H1 (cell line): ENCODE data around the gene RASSF5. TPM values are rescaled to one million over a fixed set of nuclear protein-coding genes. Genes with fewer than 3 reads are reported as not detected.

ENCODE experiments used
- CTCF ChIA-PET: fragments of 300-600 bp; sonication (Branson Sonifier 250); formaldehyde crosslinking; loops from one replicate; lab custom pipeline; 2021; ENCODE audit not compliant: partially characterized antibody; lab: Charles Lee
- POLR2A ChIA-PET: fragments of 300-600 bp; sonication (Branson Sonifier 250); formaldehyde crosslinking; loops from one replicate; lab custom pipeline; 2021; ENCODE audit warnings: inconsistent platforms; ENCODE audit not compliant: partially characterized antibody; lab: Charles Lee
- DNase-seq, 2 experiments: peaks; one replicate each; pipeline versions ENCODE4 v3.0.0 to v3.0.0-alpha.2; 2010 to 2022; ENCODE audit warnings: low spot score in 2 of 2, low read depth in 1 of 2, mixed read lengths in 1 of 2
- FAIRE-seq: peaks from 2 replicates; lab custom pipeline; 2011; peaks lifted over from hg19 to GRCh38; lab: Jason Lieb, UNC
- H2AFZ ChIP-seq: 2 replicates; pipeline ENCODE4 v1.8.1; 2012; ENCODE audit warnings: low read length, inconsistent platforms
- H2AK5ac ChIP-seq: 2 replicates; pipeline ENCODE4 v1.6.1; 2013; ENCODE audit warnings: low read depth, low read length
- H2BK120ac ChIP-seq: replicated peaks from 2 replicates; pipeline ENCODE3; 2013; ENCODE audit warnings: low read depth, low read length, inconsistent platforms
- H2BK12ac ChIP-seq: 2 replicates; pipeline ENCODE4 v1.6.1; 2013; ENCODE audit warnings: low read depth, low read length
- H2BK15ac ChIP-seq: 2 replicates; pipeline ENCODE4 v1.6.1; 2013; ENCODE audit warnings: low read length
- H2BK20ac ChIP-seq: 2 replicates; pipeline ENCODE4 v1.6.1; 2013; ENCODE audit warnings: low read length
- H2BK5ac ChIP-seq: 2 replicates; pipeline ENCODE4 v1.6.1; 2013; ENCODE audit warnings: low read depth, low read length
- H3K14ac ChIP-seq: 2 replicates; pipeline ENCODE4 v1.6.1; 2013; ENCODE audit warnings: inconsistent platforms; ENCODE audit not compliant: insufficient read length
- H3K18ac ChIP-seq: 2 replicates; pipeline ENCODE4 v1.6.1; 2013; ENCODE audit warnings: low read length; ENCODE audit errors: extremely low read depth
- H3K23ac ChIP-seq: 2 replicates; pipeline ENCODE4 v1.6.1; 2013; ENCODE audit warnings: inconsistent platforms; ENCODE audit not compliant: insufficient read length
- H3K23me2 ChIP-seq: 2 replicates; pipeline ENCODE4 v1.6.1; 2013; ENCODE audit warnings: low read depth, low read length
- H3K27ac ChIP-seq: 2 replicates; pipeline ENCODE4 v1.6.1; 2011; ENCODE audit warnings: low read depth, low read length, inconsistent platforms
- H3K27me3 ChIP-seq, 4 experiments: replicated peaks in 1 of 4; 1 replicate in 1 of 4; 2 replicates in 3 of 4; pipeline versions ENCODE4 v1.6.1 to v1.8.1; 2011 to 2013; ENCODE audit warnings: low read length in 3 of 4, mild to moderate bottlenecking in 3 of 4, inconsistent platforms in 2 of 4, mixed read lengths in 2 of 4, moderate library complexity in 1 of 4; ENCODE audit not compliant: control insufficient read depth in 3 of 4, insufficient read depth in 3 of 4; ENCODE audit errors: extremely low read depth in 1 of 4
- H3K36me3 ChIP-seq, 4 experiments: 2 replicates each; pipeline versions ENCODE4 v1.6.1 to v1.8.1; 2011 to 2013; ENCODE audit warnings: mild to moderate bottlenecking in 4 of 4, low read length in 3 of 4, moderate library complexity in 2 of 4, control low read depth in 1 of 4, inconsistent platforms in 1 of 4; ENCODE audit not compliant: insufficient read depth in 4 of 4, control insufficient read depth in 2 of 4
- H3K4ac ChIP-seq: replicated peaks from 2 replicates; pipeline ENCODE3; 2013; ENCODE audit warnings: low read length, low read depth, mixed read lengths, inconsistent platforms; ENCODE audit not compliant: insufficient read length
- H3K4me1 ChIP-seq, 4 experiments: replicated peaks in 1 of 4; 1 replicate in 1 of 4; 2 replicates in 3 of 4; pipeline versions ENCODE4 v1.6.1 to v1.8.1; 2011 to 2013; ENCODE audit warnings: low read length in 3 of 4, inconsistent platforms in 2 of 4, mixed read lengths in 1 of 4; ENCODE audit not compliant: insufficient read depth in 4 of 4, control insufficient read depth in 3 of 4
- H3K4me2 ChIP-seq, 2 experiments: 2 replicates each; pipeline versions ENCODE4 v1.6.1 to v1.8.1; 2011 to 2013; ENCODE audit warnings: low read depth in 2 of 2, low read length in 2 of 2, control low read depth in 1 of 2, inconsistent platforms in 1 of 2, mild to moderate bottlenecking in 1 of 2; ENCODE audit not compliant: insufficient read depth in 1 of 2
- H3K4me3 ChIP-seq, 4 experiments: fragments of 200-600, 300-600 bp in 1 of 4; sonication (generic), shearing (Covaris generic), sonication (Bioruptor Twin) in 1 of 4; 2 replicates each; pipeline versions ENCODE4 v1.5.1 to v1.8.1; 2011 to 2016; ENCODE audit warnings: low read length in 4 of 4, low read depth in 3 of 4, control low read depth in 2 of 4, inconsistent platforms in 2 of 4, mild to moderate bottlenecking in 2 of 4, mixed read lengths in 1 of 4, moderate library complexity in 1 of 4; ENCODE audit not compliant: insufficient read depth in 2 of 4; ENCODE audit errors: extremely low read depth in 1 of 4
- H3K56ac ChIP-seq: replicated peaks from 2 replicates; pipeline ENCODE3; 2013; ENCODE audit warnings: low read depth, mild to moderate bottlenecking, mixed read lengths, low read length, inconsistent platforms; ENCODE audit not compliant: insufficient read length
- H3K79me1 ChIP-seq: 2 replicates; pipeline ENCODE4 v1.6.1; 2013; ENCODE audit warnings: low read depth, low read length, control low read depth
- H3K79me2 ChIP-seq, 2 experiments: 2 replicates each; pipeline versions ENCODE4 v1.6.1 to v1.8.1; 2012 to 2013; ENCODE audit warnings: low read length in 2 of 2, mild to moderate bottlenecking in 2 of 2, inconsistent platforms in 1 of 2; ENCODE audit not compliant: insufficient read depth in 2 of 2, control insufficient read depth in 1 of 2
- H3K9ac ChIP-seq, 4 experiments: replicated peaks in 1 of 4; 1 replicate in 1 of 4; 2 replicates in 3 of 4; pipeline versions ENCODE4 v1.6.1 to v1.8.1; 2011 to 2013; ENCODE audit warnings: low read depth in 3 of 4, low read length in 3 of 4, control low read depth in 2 of 4, mild to moderate bottlenecking in 2 of 4, moderate library complexity in 2 of 4, inconsistent platforms in 1 of 4; ENCODE audit errors: extremely low read depth in 1 of 4
- H3K9me3 ChIP-seq, 2 experiments: 2 replicates each; pipeline versions ENCODE4 v1.6.1 to v1.8.1; 2012 to 2013; ENCODE audit warnings: mild to moderate bottlenecking in 2 of 2, moderate library complexity in 2 of 2, control low read depth in 1 of 2, inconsistent platforms in 1 of 2, low read depth in 1 of 2, low read length in 1 of 2, mixed read lengths in 1 of 2; ENCODE audit not compliant: insufficient read depth in 2 of 2
- H4K20me1 ChIP-seq, 2 experiments: replicated peaks in 1 of 2; 2 replicates each; pipeline versions ENCODE3 to v1.8.1; 2011 to 2013; ENCODE audit warnings: inconsistent platforms in 2 of 2, low read length in 2 of 2, mild to moderate bottlenecking in 1 of 2; ENCODE audit not compliant: insufficient read depth in 2 of 2, control insufficient read depth in 1 of 2
- H4K5ac ChIP-seq: 2 replicates; pipeline ENCODE4 v1.6.1; 2013; ENCODE audit warnings: low read length, low read depth, mixed read lengths, inconsistent platforms; ENCODE audit not compliant: insufficient read length
- H4K8ac ChIP-seq: 2 replicates; pipeline ENCODE4 v1.8.0; 2013; ENCODE audit warnings: mild to moderate bottlenecking, moderate library complexity, low read length, inconsistent platforms; ENCODE audit not compliant: insufficient read depth; ENCODE audit errors: extremely low read depth
- H4K91ac ChIP-seq: replicated peaks from 2 replicates; pipeline ENCODE3; 2013; ENCODE audit warnings: low read length, mixed read lengths, inconsistent platforms; ENCODE audit not compliant: insufficient read length
- BACH1 ChIP-seq: IDR thresholded peaks from 2 replicates; pipeline ENCODE4 v1.6.1; 2012; ENCODE audit warnings: low read length, improper control_type of control experiment
- BCL11A ChIP-seq, 2 experiments: IDR thresholded peaks; one replicate each; pipeline ENCODE4 v1.6.1; 2011; ENCODE audit warnings: low read depth in 2 of 2, low read length in 2 of 2, mild to moderate bottlenecking in 2 of 2
- BRCA1 ChIP-seq: IDR thresholded peaks from 2 replicates; pipeline ENCODE4 v1.6.1; 2012; ENCODE audit warnings: low read depth, low read length, improper control_type of control experiment
- JUN ChIP-seq: IDR thresholded peaks from 2 replicates; pipeline ENCODE4 v1.6.1; 2011; ENCODE audit warnings: low read depth, mild to moderate bottlenecking, improper control_type of control experiment, low read length
- JUND ChIP-seq: IDR thresholded peaks from 2 replicates; pipeline ENCODE4 v1.6.1; 2011; ENCODE audit warnings: mild to moderate bottlenecking, improper control_type of control experiment, low read length
- RBBP5 ChIP-seq: IDR thresholded peaks from 2 replicates; pipeline ENCODE4 v1.7.1; 2012; ENCODE audit warnings: low read depth, mild to moderate bottlenecking, inconsistent platforms, low read length, moderate library complexity, borderline replicate concordance
- TAF1 ChIP-seq: IDR thresholded peaks from 2 replicates; pipeline ENCODE4 v1.6.1; 2011; ENCODE audit warnings: mild to moderate bottlenecking, low read depth, low read length
- WGBS, 2 experiments: shearing (Covaris generic) in 1 of 2; methylation state at CpG; one replicate each; pipeline versions ENCODE4 v1.1.6 to v1.1.7; 2013 to 2015; ENCODE audit warnings: low lambda C conversion rate in 2 of 2, mixed read lengths in 2 of 2, inconsistent platforms in 1 of 2, low coverage in 1 of 2, missing lambda C conversion rate in 1 of 2; ENCODE audit not compliant: insufficient replicate concordance in 2 of 2, insufficient coverage in 1 of 2, insufficient read length in 1 of 2; ENCODE audit errors: extremely low coverage in 1 of 2, missing lambda C conversion rate in 1 of 2; 5-methylcytosine and 5-hydroxymethylcytosine counted together
- polyA plus RNA-seq, 7 experiments: library from polyadenylated mRNA; depleted of rRNA in 3 of 7; stranded (reverse) in 5 of 7; unstranded in 2 of 7; fragments of >200 nt in 5 of 7; fragments of 200-250 nt in 2 of 7; gene quantifications; 1 replicate in 5 of 7; 2 replicates in 1 of 7; 4 replicates in 1 of 7; pipeline versions ENCODE4 v1.2.1 to v1.2.3, GENCODE V29; 2011 to 2013; ENCODE audit warnings: missing spikeins in 2 of 7, mixed read lengths in 2 of 7
- total RNA-seq: library from RNA; stranded (reverse); fragmentation: NEBNext Ultra II Directional; extraction: Animal tissue kit (Norgen Biotek cat#: 25700); gene quantifications from 2 replicates; pipeline ENCODE4 v1.2.1, GENCODE V29; 2021
- TF ChIP-seq, protein P1 (sequence below): IDR thresholded peaks from 2 replicates; pipeline ENCODE4 v1.6.1; 2012; ENCODE audit warnings: inconsistent platforms

The RASSF5 gene
- total and polyA plus RNA-seq, 2 of the 8 experiments (the other 6 are each of a cell fraction or from before 2014, with no cell fraction given), result 0.82 to 1.8 TPM

DNA sequence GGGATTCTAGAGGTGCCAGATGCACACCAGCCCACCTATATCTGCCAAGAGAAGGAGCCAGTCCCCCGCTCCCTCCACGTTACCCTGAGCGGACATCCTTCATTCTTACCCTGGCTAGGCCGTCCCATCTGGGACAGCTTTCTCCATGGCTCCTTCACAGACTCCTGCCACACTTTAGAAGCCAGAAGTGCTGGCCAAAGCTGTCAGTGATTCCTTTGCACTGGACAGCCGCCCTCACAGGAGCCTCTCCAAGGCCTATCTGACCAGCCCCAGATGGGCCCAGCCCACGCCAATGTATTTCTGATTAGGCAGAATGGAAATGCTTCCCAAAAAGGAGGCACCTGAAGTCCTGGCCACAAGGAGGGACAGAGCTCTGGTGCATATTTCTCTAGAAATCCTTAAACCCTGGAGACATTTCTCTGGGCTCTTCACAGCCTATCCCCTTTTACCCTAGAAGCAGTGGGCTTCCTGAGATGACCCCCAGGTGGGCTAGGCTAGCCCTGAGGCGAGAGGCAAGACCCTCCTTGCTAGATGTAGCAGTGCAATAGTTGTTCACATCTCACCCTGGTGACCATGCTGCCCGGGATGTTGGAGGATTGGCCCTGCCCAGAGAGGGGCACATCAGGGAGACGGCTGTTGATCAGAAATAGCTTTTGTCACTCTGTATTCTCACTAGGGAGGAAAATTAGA lies 44.1 kb downstream of the RASSF5 start:
- CTCF ChIA-PET, result interaction anchor here (0.8 to 7.8 kb wide), 16 partner anchors 9 to 107 kb away, joined by 3 to 95 read pairs (median 4); no protein-coding TSS in a partner anchor
- Histone ChIP-seq H3K9ac (no peak overlapping the region), H2BK15ac (no peak overlapping the region), H2AK5ac (no peak overlapping the region), H4K8ac (no peak overlapping the region), H3K23me2 (no peaks in the 10 kb centered on the region), H3K4ac (no peak overlapping the region), H3K23ac (no peak overlapping the region), H3K27me3 (peaks cover 0 to 7% (median 4%) of the 10 kb centered on the region in 4 experiments; a peak in 4 of 7 replicates), H3K18ac (no peak overlapping the region), H3K56ac (no peak overlapping the region), H3K79me2 (no peaks in the 10 kb centered on the region), H3K4me3 (no peak overlapping the region), H3K36me3 (no peaks in the 10 kb centered on the region), H3K14ac (no peak overlapping the region), H2BK12ac (no peak overlapping the region), H4K20me1 (no peaks in the 10 kb centered on the region), H4K5ac (no peak overlapping the region), H2BK120ac (no peak overlapping the region), H3K4me2 (no peak overlapping the region), H3K4me1 (peaks cover 0 to 7% (median 2%) of the 10 kb centered on the region in 4 experiments; a peak in 3 of 7 replicates), H3K79me1 (no peaks in the 10 kb centered on the region), H3K9me3 (no peaks in the 10 kb centered on the region), H2BK20ac (no peak overlapping the region), H3K27ac (no peak overlapping the region), H2AFZ (no peak overlapping the region), H2BK5ac (no peak overlapping the region), H4K91ac (no peak overlapping the region)
- FAIRE-seq (no peak), DNase-seq (no peak)
- POLR2A ChIA-PET, result interaction anchor here (1.1 kb wide), 1 partner anchor 34 kb away, joined by 3 read pairs; no protein-coding TSS in a partner anchor
- TF ChIP-seq, protein P1, sequence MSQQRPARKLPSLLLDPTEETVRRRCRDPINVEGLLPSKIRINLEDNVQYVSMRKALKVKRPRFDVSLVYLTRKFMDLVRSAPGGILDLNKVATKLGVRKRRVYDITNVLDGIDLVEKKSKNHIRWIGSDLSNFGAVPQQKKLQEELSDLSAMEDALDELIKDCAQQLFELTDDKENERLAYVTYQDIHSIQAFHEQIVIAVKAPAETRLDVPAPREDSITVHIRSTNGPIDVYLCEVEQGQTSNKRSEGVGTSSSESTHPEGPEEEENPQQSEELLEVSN, result no peak
- TF ChIP-seq RBBP5 (no peak), BACH1 (no peak), JUND (no peak), BCL11A (IDR thresholded peaks at IDR 0.05; ENCODE audit: low read depth in 2 of 2, low read length in 2 of 2) (no peak), TAF1 (no peak), JUN (no peak), BRCA1 (no peak)
- WGBS, 2 experiments, result 91% methylated on average over 9 of the region's 9 CpGs; no CpG with 5 or more reads in 1 of the 2 experiments
